NCI-H226 (cell line): ENCODE data around the gene WDR19.
"Not testable (repeated sequence)": the region's sequence is repeated elsewhere in the genome, so short reads cannot be mapped to it uniquely, and the experiment has no call there.

Source experiments
- DNase-seq: peaks from one replicate; pipeline ENCODE4 v3.0.0-alpha.2; 2015

WDR19 gene

GRCh38 chr4:39233783-39234182 lies 51.5 kb downstream of the WDR19 start:
- no peak for DNase-seq

- no peak for DNase-seq
Measured at GRCh38 chr4:39235021-39235420, 52.7 kb downstream of the WDR19 start.

GRCh38 chr4:39235696-39236095 lies 53.4 kb downstream of the WDR19 start:
- no peak for DNase-seq

GRCh38 chr4:39237179-39237578 lies 54.9 kb downstream of the WDR19 start:
- peak; percentile 46 for DNase-seq

- no peak for DNase-seq
Measured at GRCh38 chr4:39243462-39243861, 61.1 kb downstream of the WDR19 start.

GRCh38 chr4:39255266-39255665 lies 72.9 kb downstream of the WDR19 start:
- peak; percentile 53 for DNase-seq

- DNase-seq: peak; percentile 7
Measured at GRCh38 chr4:39255871-39256270, 73.5 kb downstream of the WDR19 start.

- DNase-seq: no peak
Measured at GRCh38 chr4:39256436-39256835, 74.1 kb downstream of the WDR19 start.

- DNase-seq: no peak
Measured at GRCh38 chr4:39259571-39260330, 77.4 kb downstream of the WDR19 start.

- DNase-seq: no peak
Measured at GRCh38 chr4:39263895-39264294, 81.6 kb downstream of the WDR19 start.

GRCh38 chr4:39274503-39274902 lies 92.2 kb downstream of the WDR19 start:
- no peak for DNase-seq

- not testable (repeated sequence) for DNase-seq
Measured at GRCh38 chr4:39277661-39278060, 95.3 kb downstream of the WDR19 start.

- DNase-seq: no peak
Measured at GRCh38 chr4:39278476-39278875, 96.1 kb downstream of the WDR19 start.

- no peak for DNase-seq
Measured at GRCh38 chr4:39279416-39279815, 97.1 kb downstream of the WDR19 start.

GRCh38 chr4:39280770-39281169 lies 98.4 kb downstream of the WDR19 start:
- DNase-seq: no peak

- no peak for DNase-seq
Measured at GRCh38 chr4:39285111-39285795, 102.9 kb downstream of the WDR19 start.

- DNase-seq: no peak
Measured at GRCh38 chr4:39285853-39286252, 103.5 kb downstream of the WDR19 start.

GRCh38 chr4:39286263-39286662 lies 103.9 kb downstream of the WDR19 start:
- DNase-seq: no peak

GRCh38 chr4:39287223-39287622 lies 104.9 kb downstream of the WDR19 start:
- DNase-seq: no peak

GRCh38 chr4:39291686-39292085 lies 109.4 kb downstream of the WDR19 start:
- no peak for DNase-seq

- not testable (repeated sequence) for DNase-seq
Measured at GRCh38 chr4:39292433-39292832, 110.1 kb downstream of the WDR19 start.

GRCh38 chr4:39295784-39296183 lies 113.5 kb downstream of the WDR19 start:
- no peak for DNase-seq

- no peak for DNase-seq
Measured at GRCh38 chr4:39302901-39303300, 120.6 kb downstream of the WDR19 start.

- no peak for DNase-seq
Measured at GRCh38 chr4:39303871-39304270, 121.5 kb downstream of the WDR19 start.

GRCh38 chr4:39304651-39305050 lies 122.3 kb downstream of the WDR19 start:
- DNase-seq: no peak
